ENCODE results near the gene GPANK1. TPM values are rescaled to one million over a fixed set of nuclear protein-coding genes. Genes with fewer than 3 reads are reported as not detected.

Gene GPANK1
- total and polyA plus RNA-seq, 9 of the 15 experiments (the other 6 are each of a cell fraction or from before 2014, with no cell fraction given), result 32.2 to 111 (median 46.3) TPM

DNA sequence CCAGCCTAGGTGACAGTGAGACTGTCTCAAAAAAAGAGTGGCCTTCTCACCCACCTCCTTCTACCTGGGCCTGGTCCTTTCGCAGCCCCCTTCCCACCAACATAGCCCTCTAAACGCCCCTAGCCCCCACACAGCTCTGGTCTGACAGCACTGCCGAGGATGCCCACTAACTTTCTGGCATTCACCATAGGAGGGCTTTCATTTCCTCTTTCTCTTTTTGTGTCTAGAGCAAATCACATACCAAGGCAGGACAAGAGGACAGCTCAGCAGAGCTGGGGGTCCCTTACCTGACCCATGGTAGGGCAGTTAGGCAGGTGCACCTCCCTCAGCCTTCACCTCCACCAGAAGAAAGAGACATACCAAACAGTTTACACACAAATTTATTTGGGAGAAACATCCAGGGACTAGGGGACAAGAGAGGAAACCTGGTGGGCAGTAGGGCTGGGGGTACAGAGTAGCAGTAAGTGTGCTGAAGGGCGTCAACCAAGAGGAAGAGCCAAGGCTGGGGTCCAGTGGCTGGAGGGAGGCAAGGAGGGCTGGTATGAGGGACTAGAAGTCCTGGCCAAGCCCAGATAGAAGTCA is 11.6 kb upstream of the GPANK1 start (continued):
- TF ChIP-seq NR2C2 (CRISPR knock-in tag; IDR thresholded peaks at IDR 0.05) (peak; percentile 45; the same call in 1 of the 2 replicates), NR2C2 (tag; IDR thresholded peaks at IDR 0.05) (no peak), PTRF (tag; IDR thresholded peaks at IDR 0.05) (no peak), PHF8 (IDR thresholded peaks at IDR 0.05; ENCODE audit: borderline replicate concordance, low read length) (no peak), ZNF695 (CRISPR knock-in tag; IDR thresholded peaks at IDR 0.05) (no peak), XRCC5 (IDR thresholded peaks at IDR 0.05; ENCODE audit: low read depth, low read length) (no peak), ETS1 (conservative IDR thresholded peaks at IDR 0.05; ENCODE audit: control insufficient read depth, low read depth, low read length) (no peak), SRF (CRISPR knock-in tag; IDR thresholded peaks at IDR 0.05) (no peak), DNMT1 (IDR thresholded peaks at IDR 0.05) (0 out of 2 replicates have a peak, but pooled peaks have one; percentile 83), SMC3 (conservative IDR thresholded peaks at IDR 0.05; ENCODE audit: insufficient read depth, low read depth, low read length) (no peak), PURB (CRISPR knock-in tag; IDR thresholded peaks at IDR 0.05; ENCODE audit: low read depth) (no peak), BDP1 (IDR thresholded peaks at IDR 0.05; ENCODE audit: insufficient read depth, insufficient read length) (no peak), FOXA1 (IDR thresholded peaks at IDR 0.05; ENCODE audit: borderline replicate concordance) (no peak), KLF1 (tag; IDR thresholded peaks at IDR 0.05) (no peak), JUND (IDR thresholded peaks at IDR 0.05; ENCODE audit: borderline replicate concordance, low read depth, low read length) (no peak), JUND (tag; IDR thresholded peaks at IDR 0.05; ENCODE audit: borderline replicate concordance, low read depth, low read length) (no peak), MCM2 (IDR thresholded peaks at IDR 0.05; ENCODE audit: low read depth) (0 out of 2 replicates have a peak, but pooled peaks have one; percentile 35), POLR2B (IDR thresholded peaks at IDR 0.05; ENCODE audit: low read depth, partially characterized antibody) (no peak), ZNF41 (CRISPR knock-in tag; conservative IDR thresholded peaks at IDR 0.05) (no peak), ZNF24 (IDR thresholded peaks at IDR 0.05) (no peak), CBX8 (IDR thresholded peaks at IDR 0.05; ENCODE audit: borderline replicate concordance, extremely low read depth, low read depth, low read length, poor library complexity, severe bottlenecking) (no peak), CHD4 (IDR thresholded peaks at IDR 0.05; ENCODE audit: insufficient read depth, insufficient replicate concordance, low read depth, low read length, poor library complexity, severe bottlenecking) (no peak), SNRNP70 (optimal IDR thresholded peaks at IDR 0.05; ENCODE audit: low read depth, low read length) (peak; percentile 40)
